ENCODE measurements around the gene TSPAN4.

DNA sequence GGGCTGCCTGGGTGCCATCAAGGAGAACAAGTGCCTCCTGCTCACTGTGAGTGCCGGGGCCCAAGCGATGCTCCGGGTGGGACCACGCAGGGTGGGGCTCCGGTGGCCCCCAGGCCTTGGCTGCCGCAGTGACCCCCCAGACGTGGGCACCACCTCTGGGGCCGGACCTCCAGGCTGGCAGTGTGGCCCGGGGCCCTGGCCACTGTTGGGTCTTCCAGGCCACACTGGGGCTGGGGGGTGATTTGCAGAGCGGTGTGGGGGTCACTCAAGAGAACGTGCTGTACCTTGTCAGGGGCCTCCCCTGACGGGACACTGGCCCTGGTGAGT is 20.0 kb downstream of the TSPAN4 start:
- TF ChIP-seq, protein P1, sequence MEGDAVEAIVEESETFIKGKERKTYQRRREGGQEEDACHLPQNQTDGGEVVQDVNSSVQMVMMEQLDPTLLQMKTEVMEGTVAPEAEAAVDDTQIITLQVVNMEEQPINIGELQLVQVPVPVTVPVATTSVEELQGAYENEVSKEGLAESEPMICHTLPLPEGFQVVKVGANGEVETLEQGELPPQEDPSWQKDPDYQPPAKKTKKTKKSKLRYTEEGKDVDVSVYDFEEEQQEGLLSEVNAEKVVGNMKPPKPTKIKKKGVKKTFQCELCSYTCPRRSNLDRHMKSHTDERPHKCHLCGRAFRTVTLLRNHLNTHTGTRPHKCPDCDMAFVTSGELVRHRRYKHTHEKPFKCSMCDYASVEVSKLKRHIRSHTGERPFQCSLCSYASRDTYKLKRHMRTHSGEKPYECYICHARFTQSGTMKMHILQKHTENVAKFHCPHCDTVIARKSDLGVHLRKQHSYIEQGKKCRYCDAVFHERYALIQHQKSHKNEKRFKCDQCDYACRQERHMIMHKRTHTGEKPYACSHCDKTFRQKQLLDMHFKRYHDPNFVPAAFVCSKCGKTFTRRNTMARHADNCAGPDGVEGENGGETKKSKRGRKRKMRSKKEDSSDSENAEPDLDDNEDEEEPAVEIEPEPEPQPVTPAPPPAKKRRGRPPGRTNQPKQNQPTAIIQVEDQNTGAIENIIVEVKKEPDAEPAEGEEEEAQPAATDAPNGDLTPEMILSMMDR (IDR thresholded peaks at IDR 0.05; ENCODE audit: low read depth, low read length, missing input control), result no peak
- TF ChIP-seq, protein P2, sequence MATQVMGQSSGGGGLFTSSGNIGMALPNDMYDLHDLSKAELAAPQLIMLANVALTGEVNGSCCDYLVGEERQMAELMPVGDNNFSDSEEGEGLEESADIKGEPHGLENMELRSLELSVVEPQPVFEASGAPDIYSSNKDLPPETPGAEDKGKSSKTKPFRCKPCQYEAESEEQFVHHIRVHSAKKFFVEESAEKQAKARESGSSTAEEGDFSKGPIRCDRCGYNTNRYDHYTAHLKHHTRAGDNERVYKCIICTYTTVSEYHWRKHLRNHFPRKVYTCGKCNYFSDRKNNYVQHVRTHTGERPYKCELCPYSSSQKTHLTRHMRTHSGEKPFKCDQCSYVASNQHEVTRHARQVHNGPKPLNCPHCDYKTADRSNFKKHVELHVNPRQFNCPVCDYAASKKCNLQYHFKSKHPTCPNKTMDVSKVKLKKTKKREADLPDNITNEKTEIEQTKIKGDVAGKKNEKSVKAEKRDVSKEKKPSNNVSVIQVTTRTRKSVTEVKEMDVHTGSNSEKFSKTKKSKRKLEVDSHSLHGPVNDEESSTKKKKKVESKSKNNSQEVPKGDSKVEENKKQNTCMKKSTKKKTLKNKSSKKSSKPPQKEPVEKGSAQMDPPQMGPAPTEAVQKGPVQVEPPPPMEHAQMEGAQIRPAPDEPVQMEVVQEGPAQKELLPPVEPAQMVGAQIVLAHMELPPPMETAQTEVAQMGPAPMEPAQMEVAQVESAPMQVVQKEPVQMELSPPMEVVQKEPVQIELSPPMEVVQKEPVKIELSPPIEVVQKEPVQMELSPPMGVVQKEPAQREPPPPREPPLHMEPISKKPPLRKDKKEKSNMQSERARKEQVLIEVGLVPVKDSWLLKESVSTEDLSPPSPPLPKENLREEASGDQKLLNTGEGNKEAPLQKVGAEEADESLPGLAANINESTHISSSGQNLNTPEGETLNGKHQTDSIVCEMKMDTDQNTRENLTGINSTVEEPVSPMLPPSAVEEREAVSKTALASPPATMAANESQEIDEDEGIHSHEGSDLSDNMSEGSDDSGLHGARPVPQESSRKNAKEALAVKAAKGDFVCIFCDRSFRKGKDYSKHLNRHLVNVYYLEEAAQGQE (IDR thresholded peaks at IDR 0.05), result no peak
- TF ChIP-seq, protein P3, sequence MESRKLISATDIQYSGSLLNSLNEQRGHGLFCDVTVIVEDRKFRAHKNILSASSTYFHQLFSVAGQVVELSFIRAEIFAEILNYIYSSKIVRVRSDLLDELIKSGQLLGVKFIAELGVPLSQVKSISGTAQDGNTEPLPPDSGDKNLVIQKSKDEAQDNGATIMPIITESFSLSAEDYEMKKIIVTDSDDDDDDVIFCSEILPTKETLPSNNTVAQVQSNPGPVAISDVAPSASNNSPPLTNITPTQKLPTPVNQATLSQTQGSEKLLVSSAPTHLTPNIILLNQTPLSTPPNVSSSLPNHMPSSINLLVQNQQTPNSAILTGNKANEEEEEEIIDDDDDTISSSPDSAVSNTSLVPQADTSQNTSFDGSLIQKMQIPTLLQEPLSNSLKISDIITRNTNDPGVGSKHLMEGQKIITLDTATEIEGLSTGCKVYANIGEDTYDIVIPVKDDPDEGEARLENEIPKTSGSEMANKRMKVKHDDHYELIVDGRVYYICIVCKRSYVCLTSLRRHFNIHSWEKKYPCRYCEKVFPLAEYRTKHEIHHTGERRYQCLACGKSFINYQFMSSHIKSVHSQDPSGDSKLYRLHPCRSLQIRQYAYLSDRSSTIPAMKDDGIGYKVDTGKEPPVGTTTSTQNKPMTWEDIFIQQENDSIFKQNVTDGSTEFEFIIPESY (IDR thresholded peaks at IDR 0.05), result no peak
- no peak for TF ChIP-seq FOXA1 (IDR thresholded peaks at IDR 0.05)
- TF ChIP-seq RAD21 (IDR thresholded peaks at IDR 0.05), result no peak
- TF ChIP-seq GABPA (IDR thresholded peaks at IDR 0.05 in 1 of 2, conservative IDR thresholded peaks at IDR 0.05 in 1 of 2), result no peak
- no peak for TF ChIP-seq RXRA (IDR thresholded peaks at IDR 0.05)
- no peak for TF ChIP-seq SP1 (IDR thresholded peaks at IDR 0.05)
- TF ChIP-seq YY1 (IDR thresholded peaks at IDR 0.05), result no peak
- TF ChIP-seq, protein P4, sequence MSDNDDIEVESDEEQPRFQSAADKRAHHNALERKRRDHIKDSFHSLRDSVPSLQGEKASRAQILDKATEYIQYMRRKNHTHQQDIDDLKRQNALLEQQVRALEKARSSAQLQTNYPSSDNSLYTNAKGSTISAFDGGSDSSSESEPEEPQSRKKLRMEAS (IDR thresholded peaks at IDR 0.05), result no peak
- TF ChIP-seq JUND (IDR thresholded peaks at IDR 0.05), result no peak
- TF ChIP-seq, protein P5, sequence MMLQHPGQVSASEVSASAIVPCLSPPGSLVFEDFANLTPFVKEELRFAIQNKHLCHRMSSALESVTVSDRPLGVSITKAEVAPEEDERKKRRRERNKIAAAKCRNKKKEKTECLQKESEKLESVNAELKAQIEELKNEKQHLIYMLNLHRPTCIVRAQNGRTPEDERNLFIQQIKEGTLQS (IDR thresholded peaks at IDR 0.05), result no peak
